BJ (cell line): Measurements from ENCODE around the gene KNTC1. TPM values are rescaled to one million over a fixed set of nuclear protein-coding genes. Genes with fewer than 3 reads are reported as not detected.
"Not testable (repeated sequence)": the region's sequence is repeated elsewhere in the genome, so short reads cannot be mapped to it uniquely, and the experiment has no call there.

Experiments
- CTCF ChIA-PET: fragments of 350-600 bp; formaldehyde crosslinking; extraction: SDS; loops from one replicate; lab custom pipeline; 2021; ENCODE audit warnings: antibody characterized with exemption, inconsistent platforms; lab: Yijun Ruan, JAX
- POLR2A ChIA-PET: fragments of 300-600 bp; sonication (Branson Sonifier 250); formaldehyde crosslinking; extraction: SDS; loops from one replicate; lab custom pipeline; 2021; ENCODE audit warnings: antibody characterized with exemption; lab: Charles Lee
- DNase-seq: peaks from one replicate; pipeline ENCODE4 v3.0.0-alpha.2; 2011; ENCODE audit warnings: low read depth
- H3K27me3 ChIP-seq: 2 replicates; pipeline ENCODE4 v1.6.0; 2011; ENCODE audit warnings: low read length; ENCODE audit not compliant: control insufficient read depth, insufficient read depth
- H3K36me3 ChIP-seq: 2 replicates; pipeline ENCODE4 v1.5.1; 2011; ENCODE audit warnings: low read length; ENCODE audit not compliant: control insufficient read depth, insufficient read depth
- H3K4me3 ChIP-seq: 2 replicates; pipeline ENCODE4 v1.5.1; 2011; ENCODE audit warnings: low read depth, mild to moderate bottlenecking, control low read depth, low read length
- CTCF ChIP-seq: IDR thresholded peaks from 2 replicates; pipeline ENCODE4 v1.5.1; 2011; ENCODE audit warnings: low read depth, mild to moderate bottlenecking, control low read depth, inconsistent platforms, low read length, moderate library complexity; ENCODE audit not compliant: insufficient read depth
- polyA plus RNA-seq: library from polyadenylated mRNA; depleted of rRNA; stranded (reverse); fragments of >200 nt; gene quantifications from 2 replicates; pipeline ENCODE4 v1.2.3, GENCODE V29; 2011

KNTC1 gene
- polyA plus RNA-seq, 1 experiment = 12.5 TPM

GRCh38 chr12:122486805-122487426, 40.1 kb upstream of the KNTC1 start:
- H3K4me3 ChIP-seq = no peak overlapping the region
- CTCF ChIA-PET = interaction anchor here (1.6 kb wide), 1 partner anchor 15 kb away, joined by 6 read pairs; no protein-coding TSS in a partner anchor
- H3K36me3 ChIP-seq = peaks cover 17% of the 10 kb centered on the region
- no peak for DNase-seq
- no peak for TF ChIP-seq CTCF
- no peaks in the 10 kb centered on the region for H3K27me3 ChIP-seq
- POLR2A ChIA-PET = no interaction called here

GRCh38 chr12:122487807-122488206, 39.2 kb upstream of the KNTC1 start:
- CTCF ChIA-PET = interaction anchor here (1.6 kb wide), 1 partner anchor 16 kb away, joined by 6 read pairs; no protein-coding TSS in a partner anchor
- H3K27me3 ChIP-seq, H3K4me3 ChIP-seq, POLR2A ChIA-PET, DNase-seq: not testable (repeated sequence)
- H3K36me3 ChIP-seq = peaks cover 19% of the 10 kb centered on the region

- CTCF ChIA-PET = interaction anchor here (1.1 kb wide), 1 partner anchor 16 kb away, joined by 3 read pairs; no protein-coding TSS in a partner anchor
- no peak for TF ChIP-seq CTCF
- no peaks in the 10 kb centered on the region for H3K27me3 ChIP-seq
- peaks cover 18% of the 10 kb centered on the region for H3K36me3 ChIP-seq
- no peak for DNase-seq
- no peak overlapping the region for H3K4me3 ChIP-seq
- POLR2A ChIA-PET = no interaction called here
These were observed 38.0 kb upstream of the KNTC1 start for GRCh38 chr12:122489038-122489437.

GRCh38 chr12:122491991-122492390, 35.1 kb upstream of the KNTC1 start:
- Histone ChIP-seq H3K36me3 (peaks cover 11% of the 10 kb centered on the region), H3K4me3 (no peak overlapping the region), H3K27me3 (no peaks in the 10 kb centered on the region)
- POLR2A ChIA-PET = interaction anchor here (0.9 kb wide), 1 partner anchor 9 kb away, joined by 3 read pairs; the partner anchor contains the start of gene ZCCHC8
- CTCF ChIA-PET = interaction anchor here (0.7 kb wide), 1 partner anchor 20 kb away, joined by 3 read pairs; no protein-coding TSS in a partner anchor
- DNase-seq = no peak
- TF ChIP-seq CTCF = no peak

- POLR2A ChIA-PET, DNase-seq, H3K36me3 ChIP-seq, H3K27me3 ChIP-seq, H3K4me3 ChIP-seq: not testable (repeated sequence)
- CTCF ChIA-PET = interaction anchor here (0.7 kb wide), 1 partner anchor 22 kb away, joined by 3 read pairs; no protein-coding TSS in a partner anchor
These were observed 33.8 kb upstream of the KNTC1 start for GRCh38 chr12:122493222-122493621.

GRCh38 chr12:122495258-122495657, 31.8 kb upstream of the KNTC1 start:
- Histone ChIP-seq H3K4me3 (no peak overlapping the region), H3K36me3 (peaks cover 6% of the 10 kb centered on the region), H3K27me3 (no peaks in the 10 kb centered on the region)
- ChIA-PET POLR2A (no interaction called here), CTCF (interaction anchor here (1.0 to 1.7 kb wide), 3 partner anchors 12 to 23 kb away, joined by 3 to 4 read pairs (median 4); no protein-coding TSS in a partner anchor)
- DNase-seq = no peak
- TF ChIP-seq CTCF = no peak
